ENCODE measurements around the gene LMNB1. TPM values are rescaled to one million over a fixed set of nuclear protein-coding genes. Genes with fewer than 3 reads are reported as not detected.

LMNB1 gene
- total RNA-seq, 1 experiment from 2014 or later: 119 TPM

DNA sequence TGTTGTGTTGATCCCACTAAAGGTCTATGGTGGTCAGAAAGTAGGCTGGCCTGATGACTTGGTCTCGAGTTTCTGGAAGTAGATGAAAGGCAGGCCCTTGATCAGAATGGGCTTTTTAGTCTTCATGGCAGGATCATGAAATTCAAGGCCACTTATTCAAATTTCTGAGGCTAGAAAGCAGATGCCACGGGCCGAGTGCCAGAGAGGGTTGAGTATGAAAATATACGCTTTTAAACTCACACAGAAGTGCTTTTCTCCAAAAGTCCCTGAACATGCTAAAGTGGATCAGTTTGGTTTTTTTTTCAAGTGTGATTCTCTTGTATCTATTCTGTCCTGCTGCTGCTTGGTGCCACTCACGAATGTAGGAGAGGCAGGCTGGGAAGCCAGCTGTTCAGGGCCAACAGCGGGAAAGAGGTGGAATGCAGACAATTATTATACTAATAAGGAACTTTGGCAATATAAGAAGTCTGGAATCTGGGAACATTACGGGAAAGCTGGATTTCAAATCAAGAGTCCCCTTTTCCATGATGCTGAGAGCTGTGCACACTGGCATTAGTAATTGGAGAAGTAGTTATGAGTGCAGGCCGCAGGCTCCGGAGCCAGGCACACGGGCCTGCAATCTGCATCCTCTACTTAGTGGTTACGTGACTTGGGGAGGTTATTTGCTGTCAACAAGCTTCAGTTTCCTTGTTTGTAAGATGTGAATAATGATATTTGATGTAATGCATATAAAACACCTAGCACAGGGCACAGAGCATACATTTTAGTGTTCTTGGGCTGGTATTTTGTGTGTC is 95.8 kb downstream of the LMNB1 start:
- intact Hi-C loops (cut with micrococcal nuclease): no loop called here
- BruUV-seq (replicated peaks): no TSS peak
- ATAC-seq: no peak

GRCh38 chr5:126875303-126875785 is 98.4 kb downstream of the LMNB1 start:
- Histone ChIP-seq H3F3A (ENCODE audit: low read length, unreplicated experiment) (no peaks in the 10 kb centered on the region), H3K9me2 (replicated peaks; ENCODE audit: low read length) (no peaks in the 10 kb centered on the region), H3K36me3 (ENCODE audit: low read depth, low read length) (no peaks in the 10 kb centered on the region), H2AFZ (ENCODE audit: low read length) (no peak overlapping the region), H3K79me2 (ENCODE audit: low read length) (no peaks in the 10 kb centered on the region), H3K4me1 (ENCODE audit: insufficient read depth, low read length) (no peaks in the 10 kb centered on the region), H3K4me2 (ENCODE audit: low read length) (no peak overlapping the region), H4K20me1 (ENCODE audit: low read length) (no peaks in the 10 kb centered on the region), H3K9ac (ENCODE audit: low read length) (no peak overlapping the region), H3K27me3 (ENCODE audit: low read length) (no peaks in the 10 kb centered on the region), H3K4me3 (ENCODE audit: low read length) (no peak overlapping the region), H3K9me3 (ENCODE audit: low read length) (no peaks in the 10 kb centered on the region), H3K27ac (ENCODE audit: low read length) (no peak overlapping the region)
- TF ChIP-seq EZH2phosphoT487 (IDR thresholded peaks at IDR 0.05; ENCODE audit: borderline replicate concordance, low read length) (no peak), EZH2 (IDR thresholded peaks at IDR 0.05; ENCODE audit: low read length, unreplicated experiment) (no peak)
- TF ChIP-seq, protein P1, sequence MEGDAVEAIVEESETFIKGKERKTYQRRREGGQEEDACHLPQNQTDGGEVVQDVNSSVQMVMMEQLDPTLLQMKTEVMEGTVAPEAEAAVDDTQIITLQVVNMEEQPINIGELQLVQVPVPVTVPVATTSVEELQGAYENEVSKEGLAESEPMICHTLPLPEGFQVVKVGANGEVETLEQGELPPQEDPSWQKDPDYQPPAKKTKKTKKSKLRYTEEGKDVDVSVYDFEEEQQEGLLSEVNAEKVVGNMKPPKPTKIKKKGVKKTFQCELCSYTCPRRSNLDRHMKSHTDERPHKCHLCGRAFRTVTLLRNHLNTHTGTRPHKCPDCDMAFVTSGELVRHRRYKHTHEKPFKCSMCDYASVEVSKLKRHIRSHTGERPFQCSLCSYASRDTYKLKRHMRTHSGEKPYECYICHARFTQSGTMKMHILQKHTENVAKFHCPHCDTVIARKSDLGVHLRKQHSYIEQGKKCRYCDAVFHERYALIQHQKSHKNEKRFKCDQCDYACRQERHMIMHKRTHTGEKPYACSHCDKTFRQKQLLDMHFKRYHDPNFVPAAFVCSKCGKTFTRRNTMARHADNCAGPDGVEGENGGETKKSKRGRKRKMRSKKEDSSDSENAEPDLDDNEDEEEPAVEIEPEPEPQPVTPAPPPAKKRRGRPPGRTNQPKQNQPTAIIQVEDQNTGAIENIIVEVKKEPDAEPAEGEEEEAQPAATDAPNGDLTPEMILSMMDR (conservative IDR thresholded peaks at IDR 0.05; ENCODE audit: low read depth, low read length): no peak
- no TSS peak for BruUV-seq (replicated peaks)
- DNase-seq: no peak
- POLR2A ChIA-PET (ENCODE audit: unreplicated experiment): no interaction called here
- CTCF ChIA-PET: no interaction called here
- intact Hi-C loops (cut with micrococcal nuclease): no loop called here
- ATAC-seq: no peak

More for the DNA sequence above, 95.8 kb downstream of the LMNB1 start:
- CTCF ChIA-PET: no interaction called here
- Histone ChIP-seq H3K9me2 (replicated peaks; ENCODE audit: low read length) (no peaks in the 10 kb centered on the region), H4K20me1 (ENCODE audit: low read length) (no peaks in the 10 kb centered on the region), H3K36me3 (ENCODE audit: low read depth, low read length) (no peaks in the 10 kb centered on the region), H3K27ac (ENCODE audit: low read length) (no peak overlapping the region), H3F3A (ENCODE audit: low read length, unreplicated experiment) (no peaks in the 10 kb centered on the region), H2AFZ (ENCODE audit: low read length) (no peak overlapping the region), H3K4me2 (ENCODE audit: low read length) (no peak overlapping the region), H3K79me2 (ENCODE audit: low read length) (no peaks in the 10 kb centered on the region), H3K4me3 (ENCODE audit: low read length) (no peak overlapping the region), H3K9me3 (ENCODE audit: low read length) (no peaks in the 10 kb centered on the region), H3K4me1 (ENCODE audit: insufficient read depth, low read length) (no peaks in the 10 kb centered on the region), H3K27me3 (ENCODE audit: low read length) (no peaks in the 10 kb centered on the region), H3K9ac (ENCODE audit: low read length) (no peak overlapping the region)
- POLR2A ChIA-PET (ENCODE audit: unreplicated experiment): no interaction called here
- TF ChIP-seq EZH2 (IDR thresholded peaks at IDR 0.05; ENCODE audit: low read length, unreplicated experiment) (no peak), EZH2phosphoT487 (IDR thresholded peaks at IDR 0.05; ENCODE audit: borderline replicate concordance, low read length) (no peak)
- TF ChIP-seq, protein P1 (conservative IDR thresholded peaks at IDR 0.05; ENCODE audit: low read depth, low read length): no peak
- no peak for DNase-seq

DNA sequence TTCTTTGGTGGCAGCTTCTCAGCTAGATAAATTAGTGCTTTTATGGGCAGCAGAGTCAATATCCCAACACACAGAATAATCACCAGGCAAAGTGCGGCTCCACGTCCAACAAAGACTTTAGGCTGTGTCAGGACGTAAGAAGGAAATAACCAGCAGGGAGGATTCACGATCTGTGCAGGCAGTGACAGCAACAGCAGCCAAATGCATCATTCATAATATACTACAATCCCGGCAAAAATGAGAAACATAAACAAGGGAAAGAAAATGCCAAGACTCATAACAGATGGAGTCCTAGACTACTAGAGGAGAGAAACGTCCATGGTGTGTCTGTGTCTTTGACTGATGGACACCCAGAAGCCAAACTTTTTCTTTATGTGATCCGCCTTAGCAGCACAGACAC is 100.7 kb downstream of the LMNB1 start:
- Histone ChIP-seq H3K9ac (ENCODE audit: low read length) (no peak overlapping the region), H3F3A (ENCODE audit: low read length, unreplicated experiment) (no peaks in the 10 kb centered on the region), H3K36me3 (ENCODE audit: low read depth, low read length) (no peaks in the 10 kb centered on the region), H3K9me3 (ENCODE audit: low read length) (no peaks in the 10 kb centered on the region), H2AFZ (ENCODE audit: low read length) (no peak overlapping the region), H3K4me1 (ENCODE audit: insufficient read depth, low read length) (no peaks in the 10 kb centered on the region), H3K79me2 (ENCODE audit: low read length) (no peaks in the 10 kb centered on the region), H3K27ac (ENCODE audit: low read length) (no peak overlapping the region), H3K27me3 (ENCODE audit: low read length) (no peaks in the 10 kb centered on the region), H3K9me2 (replicated peaks; ENCODE audit: low read length) (no peaks in the 10 kb centered on the region), H4K20me1 (ENCODE audit: low read length) (no peaks in the 10 kb centered on the region), H3K4me2 (ENCODE audit: low read length) (no peak overlapping the region), H3K4me3 (ENCODE audit: low read length) (no peak overlapping the region)
- intact Hi-C loops (cut with micrococcal nuclease): no loop called here
- TF ChIP-seq EZH2phosphoT487 (IDR thresholded peaks at IDR 0.05; ENCODE audit: borderline replicate concordance, low read length): no peak
- TF ChIP-seq EZH2 (IDR thresholded peaks at IDR 0.05; ENCODE audit: low read length, unreplicated experiment): no peak
- TF ChIP-seq, protein P1 (conservative IDR thresholded peaks at IDR 0.05; ENCODE audit: low read depth, low read length): no peak
- BruUV-seq (replicated peaks): no TSS peak
- CTCF ChIA-PET: no interaction called here
- DNase-seq: no peak
- POLR2A ChIA-PET (ENCODE audit: unreplicated experiment): no interaction called here
- ATAC-seq: no peak
